ENCODE measurements around the gene FOXF1. TPM values are rescaled to one million over a fixed set of nuclear protein-coding genes. Genes with fewer than 3 reads are reported as not detected.

Gene FOXF1
- total RNA-seq: not detected in 2 replicates
- long read RNA-seq: 0 reads

DNA sequence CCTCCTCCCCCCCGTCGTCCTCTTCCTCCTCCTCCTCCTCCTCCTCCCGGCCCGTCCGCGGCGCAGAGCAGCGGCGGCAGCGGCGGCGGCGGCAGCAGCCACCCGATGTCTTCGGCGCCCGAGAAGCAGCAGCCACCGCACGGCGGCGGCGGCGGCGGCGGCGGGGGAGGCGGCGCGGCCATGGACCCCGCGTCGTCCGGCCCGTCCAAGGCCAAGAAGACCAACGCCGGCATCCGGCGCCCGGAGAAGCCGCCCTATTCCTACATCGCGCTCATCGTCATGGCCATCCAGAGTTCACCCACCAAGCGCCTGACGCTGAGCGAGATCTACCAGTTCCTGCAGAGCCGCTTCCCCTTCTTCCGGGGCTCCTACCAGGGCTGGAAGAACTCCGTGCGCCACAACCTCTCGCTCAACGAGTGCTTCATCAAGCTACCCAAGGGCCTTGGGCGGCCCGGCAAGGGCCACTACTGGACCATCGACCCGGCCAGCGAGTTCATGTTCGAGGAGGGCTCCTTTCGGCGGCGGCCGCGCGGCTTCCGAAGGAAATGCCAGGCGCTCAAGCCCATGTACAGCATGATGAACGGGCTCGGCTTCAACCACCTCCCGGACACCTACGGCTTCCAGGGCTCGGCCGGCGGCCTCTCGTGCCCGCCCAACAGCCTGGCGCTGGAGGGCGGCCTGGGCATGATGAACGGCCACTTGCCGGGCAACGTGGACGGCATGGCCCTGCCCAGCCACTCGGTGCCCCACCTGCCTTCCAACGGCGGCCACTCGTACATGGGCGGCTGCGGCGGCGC lies at the start of gene FOXF1:
FOXF1 (plus strand) TSS at position 63 of the 797 bp plus-strand sequence; CDS start at position 106, 43 bp downstream.
- Mint-ChIP-seq H3K27ac (ENCODE audit: unreplicated experiment) (no peak within 1 kb of the TSS), H3K36me3 (ENCODE audit: unreplicated experiment) (peaks cover 3% of the 10 kb centered on the region), H3K27me3 (ENCODE audit: unreplicated experiment) (peaks cover 64% of the 10 kb centered on the region), H3K4me3 (ENCODE audit: unreplicated experiment) (peak within 1 kb of the TSS; percentile 70), H3K9me3 (ENCODE audit: unreplicated experiment) (no peaks in the 10 kb centered on the region), H3K4me1 (ENCODE audit: unreplicated experiment) (peaks cover 26% of the 10 kb centered on the region)
- no peak for DNase-seq (ENCODE audit: extremely low spot score, unreplicated experiment)
- TF ChIP-seq, protein P1, sequence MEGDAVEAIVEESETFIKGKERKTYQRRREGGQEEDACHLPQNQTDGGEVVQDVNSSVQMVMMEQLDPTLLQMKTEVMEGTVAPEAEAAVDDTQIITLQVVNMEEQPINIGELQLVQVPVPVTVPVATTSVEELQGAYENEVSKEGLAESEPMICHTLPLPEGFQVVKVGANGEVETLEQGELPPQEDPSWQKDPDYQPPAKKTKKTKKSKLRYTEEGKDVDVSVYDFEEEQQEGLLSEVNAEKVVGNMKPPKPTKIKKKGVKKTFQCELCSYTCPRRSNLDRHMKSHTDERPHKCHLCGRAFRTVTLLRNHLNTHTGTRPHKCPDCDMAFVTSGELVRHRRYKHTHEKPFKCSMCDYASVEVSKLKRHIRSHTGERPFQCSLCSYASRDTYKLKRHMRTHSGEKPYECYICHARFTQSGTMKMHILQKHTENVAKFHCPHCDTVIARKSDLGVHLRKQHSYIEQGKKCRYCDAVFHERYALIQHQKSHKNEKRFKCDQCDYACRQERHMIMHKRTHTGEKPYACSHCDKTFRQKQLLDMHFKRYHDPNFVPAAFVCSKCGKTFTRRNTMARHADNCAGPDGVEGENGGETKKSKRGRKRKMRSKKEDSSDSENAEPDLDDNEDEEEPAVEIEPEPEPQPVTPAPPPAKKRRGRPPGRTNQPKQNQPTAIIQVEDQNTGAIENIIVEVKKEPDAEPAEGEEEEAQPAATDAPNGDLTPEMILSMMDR (IDR thresholded peaks at IDR 0.05): no peak

DNA sequence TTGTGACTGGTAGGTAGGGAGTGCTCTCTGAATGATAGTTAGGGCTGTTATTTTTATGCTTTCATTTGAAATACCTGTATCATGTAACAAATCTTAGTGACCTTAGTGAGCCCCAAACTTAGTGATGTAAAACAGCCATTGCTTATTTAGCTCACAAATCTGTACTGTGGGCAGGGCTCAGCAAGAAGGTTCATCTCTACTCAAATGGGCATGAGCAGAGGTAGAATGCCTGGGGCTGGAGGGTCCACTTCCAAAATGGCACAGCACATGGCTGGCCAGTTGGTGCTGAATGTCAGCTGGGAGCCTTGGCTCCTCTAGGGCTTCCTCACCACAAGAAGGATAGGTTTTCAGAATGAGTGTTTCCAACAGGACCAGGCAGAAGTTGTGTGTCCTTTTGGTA lies 49.3 kb upstream of the FOXF1 start:
- H3K36me3 Mint-ChIP-seq (ENCODE audit: unreplicated experiment): no peaks in the 10 kb centered on the region
- no peak for DNase-seq (ENCODE audit: extremely low spot score, unreplicated experiment)
- peaks cover 37% of the 10 kb centered on the region for H3K27me3 Mint-ChIP-seq (ENCODE audit: unreplicated experiment)
- H3K4me3 Mint-ChIP-seq (ENCODE audit: unreplicated experiment): no peak overlapping the region
- H3K4me1 Mint-ChIP-seq (ENCODE audit: unreplicated experiment): no peaks in the 10 kb centered on the region
- no peak overlapping the region for H3K27ac Mint-ChIP-seq (ENCODE audit: unreplicated experiment)
- peaks cover 14% of the 10 kb centered on the region for H3K9me3 Mint-ChIP-seq (ENCODE audit: unreplicated experiment)
- TF ChIP-seq, protein P1 (IDR thresholded peaks at IDR 0.05): no peak

DNA sequence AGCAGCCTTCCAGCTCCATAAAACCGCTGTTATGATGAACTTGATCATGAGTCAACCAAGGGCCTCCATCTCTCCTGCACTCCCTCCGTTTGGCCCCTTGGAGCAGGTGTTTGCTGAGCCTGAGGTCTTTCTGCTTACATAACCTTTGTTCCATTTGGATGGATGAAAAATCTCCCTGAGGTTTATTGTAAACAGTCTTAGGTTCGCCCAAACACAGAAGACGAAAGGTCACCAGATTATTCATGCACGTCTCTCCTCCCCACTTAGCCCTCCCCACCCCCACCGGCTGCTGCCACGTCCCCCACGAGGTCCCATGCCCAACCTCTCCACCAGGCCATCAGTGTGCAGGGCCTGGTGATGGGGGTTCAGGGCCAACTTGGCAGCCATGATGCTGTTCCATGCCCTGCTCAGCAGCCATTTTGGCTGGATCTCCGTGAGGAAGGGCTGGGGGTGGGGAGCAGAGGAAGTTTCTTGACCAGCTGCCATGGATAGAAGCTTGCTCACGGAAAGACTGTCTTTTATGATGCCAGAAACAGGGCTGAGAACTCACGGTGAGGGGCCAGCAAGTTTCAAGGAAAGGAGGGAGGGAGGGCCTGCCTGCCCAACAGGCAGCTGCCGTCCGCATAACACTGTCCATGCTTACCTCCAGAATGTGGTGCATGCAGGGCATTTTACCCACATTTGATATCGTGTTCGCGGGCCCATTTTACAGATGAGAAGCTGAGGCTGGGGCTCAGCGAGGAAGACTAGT lies 47.8 kb upstream of the FOXF1 start:
- TF ChIP-seq, protein P1 (IDR thresholded peaks at IDR 0.05): no peak
- Mint-ChIP-seq H3K27ac (ENCODE audit: unreplicated experiment) (no peak overlapping the region), H3K4me3 (ENCODE audit: unreplicated experiment) (no peak overlapping the region), H3K27me3 (ENCODE audit: unreplicated experiment) (peaks cover 24% of the 10 kb centered on the region), H3K36me3 (ENCODE audit: unreplicated experiment) (no peaks in the 10 kb centered on the region), H3K9me3 (ENCODE audit: unreplicated experiment) (peaks cover 14% of the 10 kb centered on the region), H3K4me1 (ENCODE audit: unreplicated experiment) (no peaks in the 10 kb centered on the region)
- no peak for DNase-seq (ENCODE audit: extremely low spot score, unreplicated experiment)

DNA sequence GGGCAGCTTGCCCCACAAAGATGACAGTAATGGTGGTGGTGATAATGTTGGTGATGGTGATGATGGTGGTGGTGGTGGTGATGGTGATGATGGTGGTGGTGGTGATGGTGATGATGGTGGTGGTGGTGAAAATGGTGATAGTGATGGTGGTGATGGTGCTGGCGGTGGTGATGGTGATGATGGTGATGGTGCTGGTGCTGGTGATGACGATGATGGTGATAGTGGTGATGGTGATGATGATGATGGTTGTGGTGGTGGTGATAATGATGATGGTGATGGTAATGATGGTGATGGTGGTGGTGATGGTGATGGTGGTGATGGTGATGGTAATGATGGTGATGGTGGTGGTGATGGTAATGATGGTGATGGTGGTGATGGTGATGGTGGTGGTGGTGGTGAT lies 46.3 kb upstream of the FOXF1 start:
- H3K27ac Mint-ChIP-seq (ENCODE audit: unreplicated experiment): no peak overlapping the region
- no peaks in the 10 kb centered on the region for H3K4me1 Mint-ChIP-seq (ENCODE audit: unreplicated experiment)
- peaks cover 9% of the 10 kb centered on the region for H3K27me3 Mint-ChIP-seq (ENCODE audit: unreplicated experiment)
- H3K9me3 Mint-ChIP-seq (ENCODE audit: unreplicated experiment): peaks cover 14% of the 10 kb centered on the region
- TF ChIP-seq, protein P1 (IDR thresholded peaks at IDR 0.05): no peak
- no peak overlapping the region for H3K4me3 Mint-ChIP-seq (ENCODE audit: unreplicated experiment)
- no peak for DNase-seq (ENCODE audit: extremely low spot score, unreplicated experiment)
- H3K36me3 Mint-ChIP-seq (ENCODE audit: unreplicated experiment): no peaks in the 10 kb centered on the region

DNA sequence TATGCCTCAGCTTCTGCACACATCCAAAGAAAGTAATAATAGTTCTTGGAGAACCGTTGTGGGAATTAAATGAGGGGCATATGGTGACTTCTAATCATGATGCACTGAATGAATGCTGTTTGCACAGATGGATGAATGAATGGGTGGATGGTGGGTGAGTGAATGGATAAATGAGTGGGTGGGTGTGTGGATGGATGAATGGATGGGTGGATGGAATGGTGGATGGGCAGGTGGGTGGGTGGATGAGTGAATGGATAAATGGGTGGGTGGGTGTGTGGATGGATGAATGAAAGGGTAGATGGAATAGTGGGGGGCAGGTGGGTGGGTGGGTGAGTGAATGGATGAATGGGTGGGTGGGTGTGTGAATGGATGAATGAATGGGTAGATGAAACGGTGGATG lies 44.9 kb upstream of the FOXF1 start:
- Mint-ChIP-seq H3K9me3 (ENCODE audit: unreplicated experiment) (peaks cover 14% of the 10 kb centered on the region), H3K36me3 (ENCODE audit: unreplicated experiment) (no peaks in the 10 kb centered on the region), H3K27ac (ENCODE audit: unreplicated experiment) (no peak overlapping the region), H3K4me1 (ENCODE audit: unreplicated experiment) (no peaks in the 10 kb centered on the region), H3K4me3 (ENCODE audit: unreplicated experiment) (no peak overlapping the region), H3K27me3 (ENCODE audit: unreplicated experiment) (no peaks in the 10 kb centered on the region)
- TF ChIP-seq, protein P1 (IDR thresholded peaks at IDR 0.05): no peak
- DNase-seq (ENCODE audit: extremely low spot score, unreplicated experiment): no peak
